ENCODE results near the gene GDPGP1. TPM values are rescaled to one million over a fixed set of nuclear protein-coding genes. Genes with fewer than 3 reads are reported as not detected.

GDPGP1 gene
- total RNA-seq, 2 experiments from 2014 or later, result 1.5 to 3.6 TPM

DNA sequence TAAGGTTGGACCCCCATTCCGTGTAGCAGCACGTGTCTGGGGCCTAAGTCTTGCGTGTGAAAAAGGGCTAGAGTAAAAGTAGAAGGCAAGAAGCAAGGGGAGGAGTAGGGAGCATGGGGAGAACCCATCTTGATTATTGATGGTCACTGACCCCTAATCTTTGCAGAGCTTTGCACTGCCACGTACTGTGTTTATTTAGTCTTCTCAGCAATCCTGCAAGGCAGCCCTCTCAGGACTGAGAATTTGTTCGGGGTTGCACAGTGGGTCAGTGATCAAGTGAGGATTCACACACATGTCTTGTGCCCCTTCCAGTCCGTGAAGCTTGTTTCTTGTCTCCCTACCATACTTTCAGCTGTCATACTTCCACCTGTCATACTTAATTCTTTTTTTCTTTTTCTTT is 25.7 kb upstream of the GDPGP1 start:
- CTCF ChIA-PET, result interaction anchor here (0.6 to 1.1 kb wide), 4 partner anchors 11 to 745 kb away, joined by 3 read pairs; no protein-coding TSS in a partner anchor
- Mint-ChIP-seq H3K4me1 (ENCODE audit: low read depth) (peaks cover 19% of the 10 kb centered on the region), H3K27ac (no peak overlapping the region)

DNA sequence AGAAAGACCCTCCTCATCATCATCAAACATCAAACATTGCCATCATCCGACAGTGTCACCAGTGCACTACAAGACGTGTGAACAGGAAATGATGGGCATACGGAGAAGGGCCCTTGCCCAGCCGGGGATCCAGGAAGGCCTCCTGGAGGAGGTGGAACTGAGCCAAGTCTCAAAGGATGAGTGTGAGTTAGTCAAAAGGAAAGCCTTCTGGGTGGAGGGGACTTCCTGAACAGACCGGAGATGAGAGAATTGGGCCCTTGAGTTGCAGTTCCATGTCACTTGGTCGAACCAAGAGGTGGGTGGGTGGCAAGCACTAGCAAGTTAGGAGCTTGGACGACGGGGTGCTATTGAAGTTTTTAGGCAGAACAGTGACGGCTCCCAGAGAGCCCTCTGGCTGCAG is 24.4 kb upstream of the GDPGP1 start:
- Mint-ChIP-seq H3K4me1 (ENCODE audit: low read depth) (peaks cover 25% of the 10 kb centered on the region), H3K4me3 (no peak overlapping the region), H3K27ac (peak overlapping the region; percentile 52), H3K36me3 (ENCODE audit: low read depth) (no peaks in the 10 kb centered on the region), H3K27me3 (ENCODE audit: low read depth) (no peaks in the 10 kb centered on the region), H3K9me3 (no peaks in the 10 kb centered on the region)
- CTCF ChIA-PET, result interaction anchor here (1.1 kb wide), 1 partner anchor 9 kb away, joined by 3 read pairs; no protein-coding TSS in a partner anchor
- intact Hi-C loops (cut with micrococcal nuclease), result no loop called here
- DNase-seq, result peak; percentile 68

More for the DNA sequence above, 25.7 kb upstream of the GDPGP1 start:
- H3K4me3 Mint-ChIP-seq, result no peak overlapping the region
- no peaks in the 10 kb centered on the region for H3K9me3 Mint-ChIP-seq
- no peaks in the 10 kb centered on the region for H3K36me3 Mint-ChIP-seq (ENCODE audit: low read depth)
- DNase-seq, result no peak
- intact Hi-C loops (cut with micrococcal nuclease), result no loop called here
- no peaks in the 10 kb centered on the region for H3K27me3 Mint-ChIP-seq (ENCODE audit: low read depth)

DNA sequence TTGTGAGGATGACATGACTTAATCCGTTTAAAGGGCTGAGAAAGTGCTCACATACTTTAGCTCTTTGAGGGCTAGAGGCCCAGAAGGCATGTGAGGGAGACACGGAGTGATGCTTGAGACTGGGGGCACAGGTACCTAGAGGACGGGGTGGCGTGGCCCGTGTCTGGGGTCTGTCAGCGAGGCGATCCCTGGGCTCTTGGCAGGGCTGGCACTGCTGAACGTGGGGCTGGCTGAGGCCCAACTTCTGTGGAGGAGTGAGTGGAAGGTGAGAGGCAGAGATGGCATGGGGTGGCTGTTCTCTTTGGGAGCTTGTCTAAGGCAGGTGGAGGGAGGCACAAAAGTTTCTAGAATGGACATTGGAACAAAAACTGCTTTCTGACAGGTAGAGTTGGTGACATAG is 23.4 kb upstream of the GDPGP1 start:
- Mint-ChIP-seq H3K27me3 (ENCODE audit: low read depth) (no peaks in the 10 kb centered on the region), H3K27ac (no peak overlapping the region), H3K36me3 (ENCODE audit: low read depth) (no peaks in the 10 kb centered on the region), H3K4me1 (ENCODE audit: low read depth) (peaks cover 25% of the 10 kb centered on the region), H3K9me3 (no peaks in the 10 kb centered on the region), H3K4me3 (no peak overlapping the region)
- intact Hi-C loops (cut with micrococcal nuclease), result no loop called here
- DNase-seq, result no peak
- CTCF ChIA-PET, result no interaction called here

DNA sequence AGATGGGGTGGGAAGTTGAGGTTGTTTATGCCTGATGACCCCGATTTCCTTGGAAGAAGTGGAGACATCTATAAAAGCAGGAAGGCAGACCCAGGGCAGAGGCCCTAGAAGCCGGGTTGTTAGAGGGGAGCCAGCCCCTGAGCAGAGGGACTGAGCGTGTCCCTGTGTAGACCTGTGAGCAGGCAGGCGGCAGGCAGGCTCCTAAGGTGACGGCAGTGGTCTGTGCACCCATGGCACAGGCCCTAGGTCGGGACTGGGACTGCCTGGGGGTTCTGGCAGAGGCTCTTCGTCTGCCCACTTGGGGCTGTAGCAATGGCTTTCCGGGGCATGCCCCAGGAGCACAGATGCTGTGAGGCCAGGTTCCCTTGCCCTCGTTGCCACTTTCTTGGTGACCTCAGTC is 23.0 kb upstream of the GDPGP1 start:
- CTCF ChIA-PET, result no interaction called here
- H3K4me3 Mint-ChIP-seq, result no peak overlapping the region
- no peaks in the 10 kb centered on the region for H3K27me3 Mint-ChIP-seq (ENCODE audit: low read depth)
- peaks cover 25% of the 10 kb centered on the region for H3K4me1 Mint-ChIP-seq (ENCODE audit: low read depth)
- no peaks in the 10 kb centered on the region for H3K9me3 Mint-ChIP-seq
- no peak for DNase-seq
- no peak overlapping the region for H3K27ac Mint-ChIP-seq
- no peaks in the 10 kb centered on the region for H3K36me3 Mint-ChIP-seq (ENCODE audit: low read depth)
- intact Hi-C loops (cut with micrococcal nuclease), result no loop called here

DNA sequence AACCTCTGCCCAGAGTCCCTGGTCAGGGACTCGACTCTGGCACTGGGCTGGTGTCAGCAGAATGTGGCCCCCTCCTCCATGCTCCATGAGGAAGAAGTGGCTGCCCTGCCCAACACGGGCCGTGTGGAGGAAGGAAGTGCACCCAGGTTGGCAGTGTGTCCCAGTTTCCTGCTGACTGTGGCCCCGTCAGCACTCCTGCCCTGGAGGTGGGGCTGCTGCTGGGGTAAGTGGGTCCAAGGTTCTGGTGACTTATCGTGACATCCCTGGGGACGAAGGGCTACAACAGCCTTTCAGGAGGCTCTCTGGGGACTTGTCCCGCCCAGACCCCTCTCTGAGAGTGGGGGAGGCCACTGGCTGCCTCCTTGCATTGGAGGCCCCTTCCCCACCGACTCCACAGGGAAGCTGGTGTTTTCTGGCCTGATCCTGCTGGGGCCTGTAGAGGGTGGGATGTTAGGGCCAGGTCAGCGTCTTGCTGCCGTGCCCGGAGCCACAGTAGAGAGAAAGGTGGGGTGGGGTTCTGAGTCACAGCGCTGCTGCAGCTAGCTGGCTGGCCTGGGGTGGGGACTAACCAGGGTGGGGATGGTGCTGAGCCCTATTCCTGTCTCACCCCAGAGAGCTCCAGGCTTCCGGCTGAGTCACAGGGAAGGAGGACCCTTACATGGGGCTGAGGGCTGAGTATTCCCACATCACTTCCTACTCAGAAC is 22.4 kb upstream of the GDPGP1 start:
- intact Hi-C loops (cut with micrococcal nuclease), result no loop called here
- DNase-seq, result no peak
- Mint-ChIP-seq H3K27ac (no peak overlapping the region), H3K4me1 (ENCODE audit: low read depth) (peaks cover 22% of the 10 kb centered on the region), H3K4me3 (no peak overlapping the region), H3K9me3 (no peaks in the 10 kb centered on the region), H3K36me3 (ENCODE audit: low read depth) (no peaks in the 10 kb centered on the region), H3K27me3 (ENCODE audit: low read depth) (no peaks in the 10 kb centered on the region)
- CTCF ChIA-PET, result interaction anchor here (0.6 kb wide), 1 partner anchor 239 kb away, joined by 3 read pairs; no protein-coding TSS in a partner anchor

GRCh38 chr15:90212221-90213098 is 21.5 kb upstream of the GDPGP1 start:
- H3K27me3 Mint-ChIP-seq (ENCODE audit: low read depth), result no peaks in the 10 kb centered on the region
- H3K27ac Mint-ChIP-seq, result no peak overlapping the region
- peaks cover 21% of the 10 kb centered on the region for H3K4me1 Mint-ChIP-seq (ENCODE audit: low read depth)
- H3K9me3 Mint-ChIP-seq, result no peaks in the 10 kb centered on the region
- intact Hi-C loops (cut with micrococcal nuclease), result no loop called here
- H3K4me3 Mint-ChIP-seq, result no peak overlapping the region
- CTCF ChIA-PET, result interaction anchor here (1.3 kb wide), 1 partner anchor 10 kb away, joined by 4 read pairs; no protein-coding TSS in a partner anchor
- H3K36me3 Mint-ChIP-seq (ENCODE audit: low read depth), result no peaks in the 10 kb centered on the region
- DNase-seq, result no peak

DNA sequence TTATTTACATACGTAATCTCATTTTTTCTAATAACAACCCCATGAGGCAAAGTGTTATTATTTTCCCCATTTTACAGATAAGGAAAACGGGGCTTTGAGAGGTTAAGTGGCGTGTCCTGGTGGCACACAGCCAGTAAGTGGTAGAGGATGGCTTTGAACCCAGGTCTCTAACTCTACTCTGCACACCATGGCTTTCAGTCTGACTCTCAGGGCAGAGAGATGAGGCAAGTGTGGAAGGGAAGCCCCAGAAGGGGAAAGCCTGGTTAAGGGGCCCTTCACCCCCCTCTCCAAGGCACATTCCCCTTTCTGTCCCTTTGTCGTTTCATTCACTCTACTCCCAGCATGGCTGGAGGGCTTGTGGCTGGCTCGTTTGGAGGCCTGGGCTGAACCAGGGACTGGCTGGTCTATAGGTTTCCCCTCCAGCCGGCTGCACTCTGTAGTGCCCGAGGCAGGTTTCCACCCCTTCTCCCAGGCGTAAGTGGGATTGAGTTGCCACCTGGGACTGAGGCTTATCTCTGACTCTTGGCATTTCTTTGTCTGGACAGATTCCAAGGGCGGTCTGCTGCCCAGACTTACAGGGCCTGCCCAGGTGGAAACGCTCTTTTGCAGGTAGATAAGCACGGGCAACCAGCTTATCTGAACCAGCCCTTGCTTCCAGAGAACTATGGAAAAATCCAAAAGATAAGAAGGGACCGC is 20.7 kb upstream of the GDPGP1 start:
- DNase-seq, result peak; percentile 28
- CTCF ChIA-PET, result interaction anchor here (1.3 kb wide), 1 partner anchor 9 kb away, joined by 4 read pairs; no protein-coding TSS in a partner anchor
- H3K36me3 Mint-ChIP-seq (ENCODE audit: low read depth), result no peaks in the 10 kb centered on the region
- H3K9me3 Mint-ChIP-seq, result no peaks in the 10 kb centered on the region
- H3K27me3 Mint-ChIP-seq (ENCODE audit: low read depth), result no peaks in the 10 kb centered on the region
- no peak overlapping the region for H3K27ac Mint-ChIP-seq
- intact Hi-C loops (cut with micrococcal nuclease), result no loop called here
- no peak overlapping the region for H3K4me3 Mint-ChIP-seq
- H3K4me1 Mint-ChIP-seq (ENCODE audit: low read depth), result peaks cover 21% of the 10 kb centered on the region

DNA sequence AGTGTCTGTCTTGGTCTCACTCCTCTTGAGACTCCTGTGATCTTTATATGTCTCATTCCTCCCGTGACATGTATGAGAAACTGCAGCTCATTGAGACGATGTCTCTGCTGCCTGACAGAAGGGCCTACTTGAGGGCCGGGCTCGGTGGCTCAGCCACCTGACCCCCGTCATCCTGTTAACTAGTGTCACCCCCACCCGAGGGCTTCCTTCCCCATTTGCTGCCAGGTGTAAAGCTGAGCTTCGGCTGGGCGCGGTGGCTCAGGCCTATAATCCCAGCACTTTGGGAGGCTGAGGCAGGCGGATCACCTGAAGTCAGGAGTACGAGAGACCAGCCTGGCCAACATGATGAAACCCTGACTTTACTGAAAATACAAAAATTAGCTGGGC is 20.2 kb upstream of the GDPGP1 start:
- Mint-ChIP-seq H3K36me3 (ENCODE audit: low read depth) (no peaks in the 10 kb centered on the region), H3K4me1 (ENCODE audit: low read depth) (peaks cover 22% of the 10 kb centered on the region), H3K27ac (no peak overlapping the region), H3K27me3 (ENCODE audit: low read depth) (no peaks in the 10 kb centered on the region), H3K9me3 (no peaks in the 10 kb centered on the region), H3K4me3 (no peak overlapping the region)
- DNase-seq, result no peak
- intact Hi-C loops (cut with micrococcal nuclease), result no loop called here
- CTCF ChIA-PET, result interaction anchor here (1.1 to 1.4 kb wide), 3 partner anchors 9 to 19 kb away, joined by 3 to 4 read pairs (median 4); no protein-coding TSS in a partner anchor

- H3K36me3 Mint-ChIP-seq (ENCODE audit: low read depth), result no peaks in the 10 kb centered on the region
- no peaks in the 10 kb centered on the region for H3K9me3 Mint-ChIP-seq
- peaks cover 16% of the 10 kb centered on the region for H3K4me1 Mint-ChIP-seq (ENCODE audit: low read depth)
- no peak for DNase-seq
- H3K27ac Mint-ChIP-seq, result no peak overlapping the region
- H3K4me3 Mint-ChIP-seq, result no peak overlapping the region
- intact Hi-C loops (cut with micrococcal nuclease), result no loop called here
- no peaks in the 10 kb centered on the region for H3K27me3 Mint-ChIP-seq (ENCODE audit: low read depth)
- CTCF ChIA-PET, result interaction anchor here (0.6 to 1.4 kb wide), 5 partner anchors 10 to 266 kb away, joined by 3 to 6 read pairs (median 4); partner anchors contain the start of gene SEMA4B
These were observed 19.3 kb upstream of the GDPGP1 start for GRCh38 chr15:90214553-90215196.

- Mint-ChIP-seq H3K27ac (no peak overlapping the region), H3K4me1 (ENCODE audit: low read depth) (peaks cover 11% of the 10 kb centered on the region), H3K4me3 (no peak overlapping the region), H3K27me3 (ENCODE audit: low read depth) (no peaks in the 10 kb centered on the region), H3K9me3 (no peaks in the 10 kb centered on the region), H3K36me3 (ENCODE audit: low read depth) (no peaks in the 10 kb centered on the region)
- CTCF ChIA-PET, result interaction anchor here (0.6 to 2.5 kb wide), 10 partner anchors 9 to 447 kb away, joined by 3 to 8 read pairs (median 4); partner anchors contain the start of gene SEMA4B
- intact Hi-C loops (cut with micrococcal nuclease), result no loop called here
- no peak for DNase-seq
These were observed 16.2 kb upstream of the GDPGP1 start for GRCh38 chr15:90217671-90218394.

GRCh38 chr15:90219421-90220141 is 14.4 kb upstream of the GDPGP1 start:
- intact Hi-C loops (cut with micrococcal nuclease), result no loop called here
- DNase-seq, result peak; percentile 55

More at GRCh38 chr15:90219421-90220141, 14.4 kb upstream of the GDPGP1 start:
- no peak overlapping the region for H3K4me3 Mint-ChIP-seq
- no peaks in the 10 kb centered on the region for H3K27me3 Mint-ChIP-seq (ENCODE audit: low read depth)
- peaks cover 2% of the 10 kb centered on the region for H3K4me1 Mint-ChIP-seq (ENCODE audit: low read depth)
- CTCF ChIA-PET, result interaction anchor here (0.7 to 2.6 kb wide), 12 partner anchors 11 to 602 kb away, joined by 3 to 8 read pairs (median 3); partner anchors contain the start of gene SEMA4B
- H3K9me3 Mint-ChIP-seq, result no peaks in the 10 kb centered on the region
- H3K27ac Mint-ChIP-seq, result no peak overlapping the region
- H3K36me3 Mint-ChIP-seq (ENCODE audit: low read depth), result no peaks in the 10 kb centered on the region

All from activated naive CD4-positive, alpha-beta T cell treated with anti-CD3 and anti-CD28 coated beads for 36 hours (primary cell).